GM06990 (cell line): ENCODE data around the gene KDM3B.

Experiments
- DNase-seq: peaks from one replicate; pipeline ENCODE4 v3.0.0-alpha.2; 2011; ENCODE audit not compliant: insufficient read length; ENCODE audit errors: extremely low read depth
- H3K27me3 ChIP-seq: replicated peaks from 2 replicates; pipeline ENCODE4 v1.6.0; 2011; ENCODE audit warnings: low read length; ENCODE audit not compliant: control insufficient read depth, insufficient read depth
- H3K36me3 ChIP-seq: 2 replicates; pipeline ENCODE4 v1.5.1; 2011; ENCODE audit warnings: low read length; ENCODE audit not compliant: control insufficient read depth, insufficient read depth
- H3K4me3 ChIP-seq: replicated peaks from 2 replicates; pipeline ENCODE4 v1.5.1; 2011; ENCODE audit warnings: low read depth, mild to moderate bottlenecking, control low read depth, low read length
- TF ChIP-seq, protein P1 (sequence below): IDR thresholded peaks from 2 replicates; pipeline ENCODE4 v1.5.1; 2011; ENCODE audit warnings: low read length, control low read depth, mild to moderate bottlenecking, inconsistent platforms; ENCODE audit not compliant: insufficient read depth, poor library complexity, severe bottlenecking

Gene KDM3B

GRCh38 chr5:138482638-138483037 lies 130.2 kb downstream of the KDM3B start:
- H3K27me3 ChIP-seq: no peaks in the 10 kb centered on the region
- DNase-seq: no peak
- TF ChIP-seq, protein P1, sequence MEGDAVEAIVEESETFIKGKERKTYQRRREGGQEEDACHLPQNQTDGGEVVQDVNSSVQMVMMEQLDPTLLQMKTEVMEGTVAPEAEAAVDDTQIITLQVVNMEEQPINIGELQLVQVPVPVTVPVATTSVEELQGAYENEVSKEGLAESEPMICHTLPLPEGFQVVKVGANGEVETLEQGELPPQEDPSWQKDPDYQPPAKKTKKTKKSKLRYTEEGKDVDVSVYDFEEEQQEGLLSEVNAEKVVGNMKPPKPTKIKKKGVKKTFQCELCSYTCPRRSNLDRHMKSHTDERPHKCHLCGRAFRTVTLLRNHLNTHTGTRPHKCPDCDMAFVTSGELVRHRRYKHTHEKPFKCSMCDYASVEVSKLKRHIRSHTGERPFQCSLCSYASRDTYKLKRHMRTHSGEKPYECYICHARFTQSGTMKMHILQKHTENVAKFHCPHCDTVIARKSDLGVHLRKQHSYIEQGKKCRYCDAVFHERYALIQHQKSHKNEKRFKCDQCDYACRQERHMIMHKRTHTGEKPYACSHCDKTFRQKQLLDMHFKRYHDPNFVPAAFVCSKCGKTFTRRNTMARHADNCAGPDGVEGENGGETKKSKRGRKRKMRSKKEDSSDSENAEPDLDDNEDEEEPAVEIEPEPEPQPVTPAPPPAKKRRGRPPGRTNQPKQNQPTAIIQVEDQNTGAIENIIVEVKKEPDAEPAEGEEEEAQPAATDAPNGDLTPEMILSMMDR: no peak
- H3K36me3 ChIP-seq: no peaks in the 10 kb centered on the region
- no peak overlapping the region for H3K4me3 ChIP-seq
